BJ (cell line): Measurements from ENCODE around the gene TRAPPC2L. TPM values are rescaled to one million over a fixed set of nuclear protein-coding genes. Genes with fewer than 3 reads are reported as not detected.

Experiments used
- CTCF ChIA-PET: fragments of 350-600 bp; formaldehyde crosslinking; extraction: SDS; loops from one replicate; lab custom pipeline; 2021; ENCODE audit warnings: antibody characterized with exemption, inconsistent platforms; lab: Yijun Ruan, JAX
- POLR2A ChIA-PET: fragments of 300-600 bp; sonication (Branson Sonifier 250); formaldehyde crosslinking; extraction: SDS; loops from one replicate; lab custom pipeline; 2021; ENCODE audit warnings: antibody characterized with exemption; lab: Charles Lee
- DNase-seq: peaks from one replicate; pipeline ENCODE4 v3.0.0-alpha.2; 2011; ENCODE audit warnings: low read depth
- H3K27me3 ChIP-seq: 2 replicates; pipeline ENCODE4 v1.6.0; 2011; ENCODE audit warnings: low read length; ENCODE audit not compliant: control insufficient read depth, insufficient read depth
- H3K36me3 ChIP-seq: 2 replicates; pipeline ENCODE4 v1.5.1; 2011; ENCODE audit warnings: low read length; ENCODE audit not compliant: control insufficient read depth, insufficient read depth
- H3K4me3 ChIP-seq: 2 replicates; pipeline ENCODE4 v1.5.1; 2011; ENCODE audit warnings: low read depth, mild to moderate bottlenecking, control low read depth, low read length
- polyA plus RNA-seq: library from polyadenylated mRNA; depleted of rRNA; stranded (reverse); fragments of >200 nt; gene quantifications from 2 replicates; pipeline ENCODE4 v1.2.3, GENCODE V29; 2011
- TF ChIP-seq, protein P1 (sequence below): IDR thresholded peaks from 2 replicates; pipeline ENCODE4 v1.5.1; 2011; ENCODE audit warnings: low read depth, mild to moderate bottlenecking, control low read depth, inconsistent platforms, low read length, moderate library complexity; ENCODE audit not compliant: insufficient read depth

Gene TRAPPC2L
- polyA plus RNA-seq, 1 experiment = 84.8 TPM

DNA sequence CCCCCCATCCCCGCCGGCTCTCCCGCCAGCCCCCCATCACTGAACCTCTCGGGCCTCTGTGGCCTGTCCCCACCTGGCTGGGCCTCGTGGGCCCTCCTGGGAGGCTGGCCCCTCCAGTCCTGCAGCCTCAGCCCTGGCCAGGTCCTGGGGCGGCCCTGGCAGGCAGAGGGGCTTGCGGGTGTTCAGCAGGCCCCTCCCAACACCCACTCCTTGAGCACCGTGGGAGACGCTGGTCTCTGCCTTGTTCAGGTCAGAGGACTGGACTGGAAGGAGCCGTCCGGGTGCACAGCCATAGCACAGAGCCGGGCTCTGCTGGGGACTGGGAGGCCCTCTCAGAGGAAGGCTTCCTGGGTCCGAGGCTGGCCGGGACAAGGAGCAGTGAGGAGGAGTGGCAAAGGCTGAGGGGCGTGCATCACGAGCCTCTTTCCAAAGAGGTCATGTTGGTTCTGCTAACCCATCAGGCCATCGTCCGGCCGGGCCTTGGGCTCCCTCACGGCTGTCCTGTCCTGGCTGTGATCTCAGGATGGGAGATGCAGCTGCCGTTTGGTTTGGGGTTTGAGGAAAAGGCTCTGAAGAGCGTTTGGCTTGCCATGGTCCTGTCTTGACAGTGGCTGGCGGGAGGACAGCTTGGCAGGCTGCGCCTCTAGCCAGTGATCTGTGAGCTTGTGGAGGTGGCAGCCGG, 15.9 kb downstream of the TRAPPC2L start:
- peaks cover 10% of the 10 kb centered on the region for H3K27me3 ChIP-seq
- TF ChIP-seq, protein P1, sequence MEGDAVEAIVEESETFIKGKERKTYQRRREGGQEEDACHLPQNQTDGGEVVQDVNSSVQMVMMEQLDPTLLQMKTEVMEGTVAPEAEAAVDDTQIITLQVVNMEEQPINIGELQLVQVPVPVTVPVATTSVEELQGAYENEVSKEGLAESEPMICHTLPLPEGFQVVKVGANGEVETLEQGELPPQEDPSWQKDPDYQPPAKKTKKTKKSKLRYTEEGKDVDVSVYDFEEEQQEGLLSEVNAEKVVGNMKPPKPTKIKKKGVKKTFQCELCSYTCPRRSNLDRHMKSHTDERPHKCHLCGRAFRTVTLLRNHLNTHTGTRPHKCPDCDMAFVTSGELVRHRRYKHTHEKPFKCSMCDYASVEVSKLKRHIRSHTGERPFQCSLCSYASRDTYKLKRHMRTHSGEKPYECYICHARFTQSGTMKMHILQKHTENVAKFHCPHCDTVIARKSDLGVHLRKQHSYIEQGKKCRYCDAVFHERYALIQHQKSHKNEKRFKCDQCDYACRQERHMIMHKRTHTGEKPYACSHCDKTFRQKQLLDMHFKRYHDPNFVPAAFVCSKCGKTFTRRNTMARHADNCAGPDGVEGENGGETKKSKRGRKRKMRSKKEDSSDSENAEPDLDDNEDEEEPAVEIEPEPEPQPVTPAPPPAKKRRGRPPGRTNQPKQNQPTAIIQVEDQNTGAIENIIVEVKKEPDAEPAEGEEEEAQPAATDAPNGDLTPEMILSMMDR = no peak
- no peak overlapping the region for H3K4me3 ChIP-seq
- ChIA-PET CTCF (interaction anchor here (1.6 kb wide), 1 partner anchor 15 kb away, joined by 6 read pairs; no protein-coding TSS in a partner anchor), POLR2A (interaction anchor here (0.6 kb wide), 1 partner anchor 57 kb away, joined by 5 read pairs; no protein-coding TSS in a partner anchor)
- no peak for DNase-seq
- no peaks in the 10 kb centered on the region for H3K36me3 ChIP-seq

DNA sequence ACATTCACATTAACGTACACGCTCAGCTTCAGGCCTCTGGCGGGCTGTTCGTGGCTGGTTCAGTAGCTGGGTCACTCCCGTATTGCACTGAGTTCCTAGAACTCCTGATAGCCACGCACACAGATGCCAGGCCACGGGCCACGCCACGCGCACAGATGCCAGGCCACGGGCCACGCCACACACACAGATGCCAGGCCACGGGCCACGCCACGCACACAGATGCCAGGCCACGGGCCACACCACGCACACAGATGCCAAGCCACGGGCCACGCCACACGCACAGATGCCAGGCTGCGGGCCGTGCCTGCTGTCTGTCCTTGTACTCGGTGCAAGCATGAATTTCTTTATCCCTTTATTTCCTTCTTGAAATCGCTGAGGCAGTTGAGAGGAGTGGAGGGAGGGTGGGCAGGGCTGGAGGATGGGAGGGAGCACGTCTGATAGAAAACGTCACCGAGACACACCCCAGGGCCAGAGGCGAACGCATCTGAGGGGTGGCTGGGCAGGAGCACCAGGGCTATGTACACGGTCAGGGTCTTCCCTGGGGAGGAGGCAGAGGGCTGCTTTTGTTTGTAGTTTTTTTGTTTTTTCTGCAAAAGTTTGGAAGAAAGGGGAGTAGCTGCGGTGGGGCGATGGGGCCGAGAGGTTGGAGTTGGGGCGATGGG, 18.1 kb downstream of the TRAPPC2L start:
- TF ChIP-seq, protein P1 = no peak
- POLR2A ChIA-PET = no interaction called here
- no peak overlapping the region for H3K4me3 ChIP-seq
- no peak for DNase-seq
- peaks cover 5% of the 10 kb centered on the region for H3K27me3 ChIP-seq
- H3K36me3 ChIP-seq = no peaks in the 10 kb centered on the region
- CTCF ChIA-PET = interaction anchor here (0.7 kb wide), 1 partner anchor 81 kb away, joined by 4 read pairs; no protein-coding TSS in a partner anchor

DNA sequence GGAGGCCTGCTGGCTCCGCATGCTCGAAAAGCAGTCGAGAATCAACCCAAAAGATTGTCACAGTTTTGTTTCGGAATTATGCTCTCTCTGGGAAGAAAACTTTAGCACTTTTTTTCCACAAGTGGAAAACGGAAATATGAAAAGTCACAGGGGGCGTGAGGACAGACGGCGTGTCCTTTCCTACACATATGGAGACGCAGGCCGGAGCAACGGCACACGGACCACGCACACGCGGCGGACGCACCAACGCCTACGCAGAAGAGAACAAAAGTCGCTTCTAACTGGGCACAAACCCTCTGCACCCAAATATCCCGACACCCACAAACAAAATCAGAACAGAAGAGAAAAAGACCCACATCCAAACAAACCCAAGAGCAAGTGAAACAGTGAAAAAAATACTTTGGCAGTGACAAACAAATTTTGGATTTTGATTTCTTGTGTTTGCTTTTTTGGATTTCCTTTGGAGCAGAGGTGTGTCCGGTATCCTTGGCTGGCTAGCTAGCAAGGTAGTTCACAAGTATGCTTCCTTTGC, 18.8 kb downstream of the TRAPPC2L start:
- H3K27me3 ChIP-seq = peaks cover 3% of the 10 kb centered on the region
- H3K36me3 ChIP-seq = no peaks in the 10 kb centered on the region
- TF ChIP-seq, protein P1 = no peak
- ChIA-PET POLR2A (no interaction called here), CTCF (no interaction called here)
- no peak overlapping the region for H3K4me3 ChIP-seq
- DNase-seq = no peak

DNA sequence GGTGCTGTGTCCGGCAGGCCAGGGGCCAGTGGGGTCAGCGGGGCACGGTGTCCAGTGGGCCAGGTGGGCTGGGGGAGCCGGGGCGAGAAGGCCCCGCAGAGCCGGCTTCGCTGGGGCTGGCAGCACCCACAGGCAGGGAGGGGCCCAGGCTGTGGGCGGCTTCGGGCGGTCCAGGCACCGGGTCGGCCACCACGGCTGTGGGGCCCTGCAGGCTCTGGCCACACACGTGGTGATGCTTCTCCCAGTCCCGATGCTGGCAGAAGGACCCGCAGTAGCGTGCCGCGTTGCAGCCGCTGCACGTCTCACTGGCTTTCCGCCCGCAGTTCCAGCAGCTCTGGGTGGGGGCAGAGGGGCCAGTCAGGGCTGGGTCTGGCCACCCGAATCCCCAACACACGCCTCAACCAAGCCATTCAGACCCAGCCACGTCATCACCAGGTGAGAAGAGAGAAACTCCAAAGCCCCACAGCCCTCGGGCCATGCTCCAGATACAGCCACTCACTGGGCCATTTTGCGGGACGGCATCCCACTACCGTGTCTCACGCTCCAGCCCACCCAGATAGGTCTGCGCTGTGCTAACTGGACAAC, 20.1 kb downstream of the TRAPPC2L start:
- POLR2A ChIA-PET = no interaction called here
- CTCF ChIA-PET = no interaction called here
- TF ChIP-seq, protein P1 = no peak
- no peaks in the 10 kb centered on the region for H3K36me3 ChIP-seq
- no peak overlapping the region for H3K4me3 ChIP-seq
- no peaks in the 10 kb centered on the region for H3K27me3 ChIP-seq
- no peak for DNase-seq

DNA sequence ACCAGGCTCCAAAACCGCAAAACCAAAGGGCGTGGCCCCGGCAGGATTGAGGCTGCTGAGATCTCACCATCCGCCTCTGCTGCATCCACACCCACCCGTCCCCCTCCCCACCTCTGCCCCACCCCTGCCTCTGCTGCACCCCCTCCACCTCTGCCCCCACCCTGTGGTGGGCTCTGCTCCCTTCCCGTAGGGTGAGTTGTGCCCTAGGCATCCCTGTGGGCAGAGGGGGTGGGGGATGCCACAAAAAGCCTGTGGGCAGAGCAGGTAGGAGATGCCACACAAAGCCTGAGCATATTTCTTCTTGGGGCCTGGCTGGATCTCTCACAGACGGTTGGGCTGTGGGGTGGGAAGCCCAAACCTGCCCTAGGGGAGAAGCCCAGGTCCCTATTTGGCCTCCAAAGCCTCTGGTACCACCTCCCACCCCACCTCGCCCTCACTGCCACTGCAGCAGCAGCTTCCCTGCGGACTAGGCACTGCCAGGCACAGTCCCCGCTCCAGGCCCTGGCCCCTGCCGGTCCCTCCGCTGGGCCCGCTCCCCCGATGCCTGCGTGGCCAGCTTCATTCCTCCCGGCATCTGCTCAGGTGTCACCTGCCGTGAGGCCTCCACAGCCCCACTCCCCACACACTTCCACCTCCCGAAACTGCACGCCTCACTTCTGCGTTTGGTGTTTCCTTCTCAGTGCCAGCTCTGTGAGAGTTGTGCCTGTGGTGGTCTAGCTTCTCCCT, 20.8 kb downstream of the TRAPPC2L start:
- Histone ChIP-seq H3K4me3 (no peak overlapping the region), H3K36me3 (no peaks in the 10 kb centered on the region), H3K27me3 (no peaks in the 10 kb centered on the region)
- CTCF ChIA-PET = no interaction called here
- TF ChIP-seq, protein P1 = no peak
- no peak for DNase-seq
- POLR2A ChIA-PET = no interaction called here
